A549 (cell line): Measurements from ENCODE around the gene PSMD5.

Source experiments
- BCL3 ChIP-seq: fragments of >200 bp; sonication (Bioruptor Twin); formaldehyde crosslinking; IDR thresholded peaks from 3 replicates; pipeline ENCODE4 v1.6.1; 2016
- CTCF ChIP-seq: fragments of >200 bp; sonication (Bioruptor Twin); formaldehyde crosslinking; IDR thresholded peaks from 3 replicates; pipeline ENCODE4 v1.5.1; 2016
- ESRRA ChIP-seq: fragments of 150-350 bp; IDR thresholded peaks from 2 replicates; pipeline ENCODE4 v1.6.1; 2014; ENCODE audit warnings: mild to moderate bottlenecking, low read length, borderline replicate concordance
- KDM5A ChIP-seq: fragments of 200-600 bp; sonication (generic); IDR thresholded peaks from 2 replicates; pipeline ENCODE4 v1.6.1; 2016; ENCODE audit warnings: antibody characterized with exemption, mild to moderate bottlenecking
- MAX ChIP-seq: IDR thresholded peaks from 2 replicates; pipeline ENCODE4 v1.6.1; 2012
- NFE2L2 ChIP-seq: fragments of 150-350 bp; conservative IDR thresholded peaks from 2 replicates; pipeline ENCODE4 v1.6.1; 2014; ENCODE audit warnings: low read length
- POLR2A ChIP-seq: IDR thresholded peaks from 2 replicates; pipeline ENCODE4 v1.6.1; 2012; ENCODE audit warnings: mild to moderate bottlenecking, low read length
- POLR2AphosphoS2 ChIP-seq: conservative IDR thresholded peaks from 2 replicates; pipeline ENCODE4 v1.6.1; 2012; ENCODE audit warnings: low read length, improper control_type of control experiment, inconsistent platforms
- REST ChIP-seq: fragments of 200-600 bp; sonication (generic); IDR thresholded peaks from 2 replicates; pipeline ENCODE4 v1.6.1; 2016; ENCODE audit warnings: antibody characterized with exemption, mild to moderate bottlenecking, moderate library complexity

GRCh38 chr9:120882935-120883607 is 40.3 kb upstream of the PSMD5 start:
- TF ChIP-seq CTCF: no peak
- no peak for TF ChIP-seq POLR2AphosphoS2
- no peak for TF ChIP-seq MAX
- TF ChIP-seq NFE2L2: no peak
- no peak for TF ChIP-seq KDM5A
- no peak for TF ChIP-seq POLR2A
- no peak for TF ChIP-seq ESRRA
- no peak for TF ChIP-seq REST
- TF ChIP-seq BCL3: no peak
